ENCODE data around the gene SLC22A16. TPM values are rescaled to one million over a fixed set of nuclear protein-coding genes. Genes with fewer than 3 reads are reported as not detected.

The SLC22A16 gene
- total RNA-seq, 1 donor from 2014 or later, result not detected

GRCh38 chr6:110481081-110481480, 4.7 kb upstream of the SLC22A16 start:
- no peaks in the 10 kb centered on the region for H3K36me3 ChIP-seq (ENCODE audit: insufficient read depth, low read length)
- DNase-seq (ENCODE audit: low read depth) (no peak), FAIRE-seq (no peak)
- no peak overlapping the region for H3K9ac ChIP-seq (ENCODE audit: low read length)
- H3K27ac ChIP-seq (ENCODE audit: low read depth, low read length), result no peak overlapping the region
- H3K79me2 ChIP-seq (ENCODE audit: insufficient read depth, low read length), result no peaks in the 10 kb centered on the region
- no peak overlapping the region for H3K4me2 ChIP-seq (ENCODE audit: low read length)
- H2AFZ ChIP-seq (ENCODE audit: low read depth, low read length), result no peak overlapping the region
- no peak overlapping the region for H3K4me3 ChIP-seq (ENCODE audit: insufficient read depth, low read depth, low read length)
- Mint-ChIP-seq H3K27me3 (ENCODE audit: low read depth, unreplicated experiment) (peaks cover 4% of the 10 kb centered on the region), H3K4me1 (ENCODE audit: low read depth, unreplicated experiment) (no peaks in the 10 kb centered on the region), H3K36me3 (ENCODE audit: low read depth, unreplicated experiment) (peaks cover 1% of the 10 kb centered on the region), H3K27ac (ENCODE audit: unreplicated experiment) (no peak overlapping the region), H3K9me3 (ENCODE audit: unreplicated experiment) (peaks cover 1% of the 10 kb centered on the region), H3K4me3 (ENCODE audit: unreplicated experiment) (no peak overlapping the region)
- TF ChIP-seq, protein P1, sequence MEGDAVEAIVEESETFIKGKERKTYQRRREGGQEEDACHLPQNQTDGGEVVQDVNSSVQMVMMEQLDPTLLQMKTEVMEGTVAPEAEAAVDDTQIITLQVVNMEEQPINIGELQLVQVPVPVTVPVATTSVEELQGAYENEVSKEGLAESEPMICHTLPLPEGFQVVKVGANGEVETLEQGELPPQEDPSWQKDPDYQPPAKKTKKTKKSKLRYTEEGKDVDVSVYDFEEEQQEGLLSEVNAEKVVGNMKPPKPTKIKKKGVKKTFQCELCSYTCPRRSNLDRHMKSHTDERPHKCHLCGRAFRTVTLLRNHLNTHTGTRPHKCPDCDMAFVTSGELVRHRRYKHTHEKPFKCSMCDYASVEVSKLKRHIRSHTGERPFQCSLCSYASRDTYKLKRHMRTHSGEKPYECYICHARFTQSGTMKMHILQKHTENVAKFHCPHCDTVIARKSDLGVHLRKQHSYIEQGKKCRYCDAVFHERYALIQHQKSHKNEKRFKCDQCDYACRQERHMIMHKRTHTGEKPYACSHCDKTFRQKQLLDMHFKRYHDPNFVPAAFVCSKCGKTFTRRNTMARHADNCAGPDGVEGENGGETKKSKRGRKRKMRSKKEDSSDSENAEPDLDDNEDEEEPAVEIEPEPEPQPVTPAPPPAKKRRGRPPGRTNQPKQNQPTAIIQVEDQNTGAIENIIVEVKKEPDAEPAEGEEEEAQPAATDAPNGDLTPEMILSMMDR (IDR thresholded peaks at IDR 0.05; ENCODE audit: insufficient read depth, low read depth, low read length), result no peak
- TF ChIP-seq EZH2 (IDR thresholded peaks at IDR 0.05; ENCODE audit: insufficient read depth, low read length), result no peak
- no peaks in the 10 kb centered on the region for H3K4me1 ChIP-seq (ENCODE audit: insufficient read depth, low read length)
- peaks cover 9% of the 10 kb centered on the region for H3K27me3 ChIP-seq (ENCODE audit: insufficient read depth, low read length)
- no peaks in the 10 kb centered on the region for H4K20me1 ChIP-seq (ENCODE audit: insufficient read depth, low read length)
- no peaks in the 10 kb centered on the region for H3K9me3 ChIP-seq (ENCODE audit: insufficient read depth, low read depth, low read length)

DNA sequence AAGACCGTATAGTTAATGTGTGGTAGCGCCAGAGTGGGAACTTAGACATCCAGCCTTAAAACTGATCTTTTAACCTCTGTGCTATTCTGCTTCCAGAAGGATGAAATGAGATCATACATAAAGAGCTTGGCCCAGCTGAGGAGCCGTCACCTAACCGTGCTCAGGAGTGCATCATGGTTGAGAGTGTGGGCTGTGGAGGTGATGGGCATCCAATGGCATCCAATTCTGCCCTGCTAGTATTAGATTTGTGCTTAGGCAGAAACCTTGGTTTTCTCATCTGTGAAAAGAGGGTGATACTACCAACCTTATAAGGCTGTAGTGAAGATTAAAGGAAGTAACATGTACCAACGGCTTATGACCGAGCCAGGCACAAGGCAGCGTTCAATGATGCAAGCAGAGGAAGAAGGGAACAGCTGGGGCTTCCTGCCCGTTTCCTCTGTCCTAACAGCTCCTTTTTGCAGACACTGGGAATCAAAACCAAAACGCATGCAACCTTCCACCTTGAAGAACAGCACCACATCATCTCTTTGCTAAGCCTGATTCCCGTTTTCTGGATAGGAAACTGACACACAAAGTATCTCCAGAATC, 1.3 kb downstream of the SLC22A16 start:
- H3K4me2 ChIP-seq (ENCODE audit: low read length), result no peak overlapping the region
- no peak overlapping the region for H3K9ac ChIP-seq (ENCODE audit: low read length)
- H3K27me3 ChIP-seq (ENCODE audit: insufficient read depth, low read length), result peaks cover 27% of the 10 kb centered on the region
- no peak overlapping the region for H3K27ac ChIP-seq (ENCODE audit: low read depth, low read length)
- peaks cover 17% of the 10 kb centered on the region for H3K27me3 Mint-ChIP-seq (ENCODE audit: low read depth, unreplicated experiment)
- H3K9me3 ChIP-seq (ENCODE audit: insufficient read depth, low read depth, low read length), result no peaks in the 10 kb centered on the region
- H3K4me1 ChIP-seq (ENCODE audit: insufficient read depth, low read length), result no peaks in the 10 kb centered on the region
- no peak for DNase-seq (ENCODE audit: low read depth)
- peaks cover 6% of the 10 kb centered on the region for H3K9me3 Mint-ChIP-seq (ENCODE audit: unreplicated experiment)
- H3K36me3 ChIP-seq (ENCODE audit: insufficient read depth, low read length), result no peaks in the 10 kb centered on the region
- H3K4me1 Mint-ChIP-seq (ENCODE audit: low read depth, unreplicated experiment), result no peaks in the 10 kb centered on the region
- H4K20me1 ChIP-seq (ENCODE audit: insufficient read depth, low read length), result no peaks in the 10 kb centered on the region
- H3K4me3 ChIP-seq (ENCODE audit: insufficient read depth, low read depth, low read length), result no peak overlapping the region
- H3K27ac Mint-ChIP-seq (ENCODE audit: unreplicated experiment), result no peak overlapping the region
- no peak overlapping the region for H2AFZ ChIP-seq (ENCODE audit: low read depth, low read length)
- no peak for FAIRE-seq
- TF ChIP-seq EZH2 (IDR thresholded peaks at IDR 0.05; ENCODE audit: insufficient read depth, low read length), result no peak
- TF ChIP-seq, protein P1 (IDR thresholded peaks at IDR 0.05; ENCODE audit: insufficient read depth, low read depth, low read length), result no peak
- H3K36me3 Mint-ChIP-seq (ENCODE audit: low read depth, unreplicated experiment), result peaks cover 1% of the 10 kb centered on the region
- H3K79me2 ChIP-seq (ENCODE audit: insufficient read depth, low read length), result no peaks in the 10 kb centered on the region
- no peak overlapping the region for H3K4me3 Mint-ChIP-seq (ENCODE audit: unreplicated experiment)

GRCh38 chr6:110474500-110474899, 1.9 kb downstream of the SLC22A16 start:
- Mint-ChIP-seq H3K36me3 (ENCODE audit: low read depth, unreplicated experiment) (peaks cover 1% of the 10 kb centered on the region), H3K4me3 (ENCODE audit: unreplicated experiment) (no peak overlapping the region), H3K9me3 (ENCODE audit: unreplicated experiment) (peaks cover 6% of the 10 kb centered on the region), H3K27me3 (ENCODE audit: low read depth, unreplicated experiment) (peaks cover 17% of the 10 kb centered on the region), H3K4me1 (ENCODE audit: low read depth, unreplicated experiment) (no peaks in the 10 kb centered on the region), H3K27ac (ENCODE audit: unreplicated experiment) (no peak overlapping the region)
- Histone ChIP-seq H3K27me3 (ENCODE audit: insufficient read depth, low read length) (peaks cover 27% of the 10 kb centered on the region), H3K9ac (ENCODE audit: low read length) (no peak overlapping the region), H4K20me1 (ENCODE audit: insufficient read depth, low read length) (no peaks in the 10 kb centered on the region), H3K79me2 (ENCODE audit: insufficient read depth, low read length) (no peaks in the 10 kb centered on the region), H3K4me2 (ENCODE audit: low read length) (no peak overlapping the region), H3K4me3 (ENCODE audit: insufficient read depth, low read depth, low read length) (no peak overlapping the region), H3K27ac (ENCODE audit: low read depth, low read length) (no peak overlapping the region), H3K36me3 (ENCODE audit: insufficient read depth, low read length) (no peaks in the 10 kb centered on the region), H2AFZ (ENCODE audit: low read depth, low read length) (no peak overlapping the region), H3K4me1 (ENCODE audit: insufficient read depth, low read length) (no peaks in the 10 kb centered on the region), H3K9me3 (ENCODE audit: insufficient read depth, low read depth, low read length) (no peaks in the 10 kb centered on the region)
- TF ChIP-seq EZH2 (IDR thresholded peaks at IDR 0.05; ENCODE audit: insufficient read depth, low read length), result no peak
- DNase-seq (ENCODE audit: low read depth), result no peak
- FAIRE-seq, result no peak
